Skeletal muscle satellite cell (primary cell): ENCODE results near the gene ZCCHC17.

Experiments used
- H3K27me3 ChIP-seq: 2 replicates; pipeline ENCODE4 v1.7.0; 2013; ENCODE audit warnings: low read length; ENCODE audit not compliant: control insufficient read depth, insufficient read depth
- H3K36me3 ChIP-seq: 2 replicates; pipeline ENCODE4 v1.7.0; 2013; ENCODE audit warnings: mild to moderate bottlenecking, control low read depth, low read length; ENCODE audit not compliant: insufficient read depth
- H3K4me1 ChIP-seq: 2 replicates; pipeline ENCODE4 v1.7.0; 2013; ENCODE audit warnings: low read length; ENCODE audit not compliant: control insufficient read depth, insufficient read depth
- H3K4me2 ChIP-seq: 2 replicates; pipeline ENCODE4 v1.7.0; 2013; ENCODE audit warnings: mild to moderate bottlenecking, low read length
- H3K4me3 ChIP-seq: 2 replicates; pipeline ENCODE4 v1.7.0; 2013; ENCODE audit warnings: low read length
- H3K9ac ChIP-seq: 2 replicates; pipeline ENCODE4 v1.7.0; 2013; ENCODE audit warnings: mild to moderate bottlenecking, low read depth, low read length, moderate library complexity
- H3K9me3 ChIP-seq: replicated peaks from 2 replicates; pipeline ENCODE4 v1.7.0; 2013; ENCODE audit warnings: mild to moderate bottlenecking, control low read depth, low read length

The ZCCHC17 gene

DNA sequence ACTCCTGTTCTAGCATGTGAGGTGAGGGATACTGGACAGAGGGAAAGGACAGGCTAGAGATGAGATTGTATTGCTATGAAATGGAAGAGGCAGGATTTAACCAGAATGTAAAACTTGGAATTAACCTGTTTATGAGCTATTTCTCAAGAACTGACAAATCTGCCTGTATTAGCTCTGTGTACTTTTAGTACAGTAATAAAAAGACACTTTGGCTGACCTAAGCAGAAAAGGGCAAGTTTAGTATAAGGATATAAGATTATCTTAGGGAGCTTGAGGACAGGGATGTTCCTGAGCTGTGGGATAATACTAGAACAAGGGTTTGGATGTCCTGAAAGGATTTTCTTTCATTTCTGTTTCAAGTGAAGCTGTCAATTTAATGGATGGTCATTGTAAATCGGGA lies 11.2 kb downstream of the ZCCHC17 start:
- Histone ChIP-seq H3K27me3 (no peaks in the 10 kb centered on the region), H3K36me3 (peaks cover 31% of the 10 kb centered on the region), H3K4me3 (no peak overlapping the region), H3K4me1 (peaks cover 10% of the 10 kb centered on the region), H3K9ac (no peak overlapping the region), H3K4me2 (no peak overlapping the region), H3K9me3 (no peaks in the 10 kb centered on the region)

DNA sequence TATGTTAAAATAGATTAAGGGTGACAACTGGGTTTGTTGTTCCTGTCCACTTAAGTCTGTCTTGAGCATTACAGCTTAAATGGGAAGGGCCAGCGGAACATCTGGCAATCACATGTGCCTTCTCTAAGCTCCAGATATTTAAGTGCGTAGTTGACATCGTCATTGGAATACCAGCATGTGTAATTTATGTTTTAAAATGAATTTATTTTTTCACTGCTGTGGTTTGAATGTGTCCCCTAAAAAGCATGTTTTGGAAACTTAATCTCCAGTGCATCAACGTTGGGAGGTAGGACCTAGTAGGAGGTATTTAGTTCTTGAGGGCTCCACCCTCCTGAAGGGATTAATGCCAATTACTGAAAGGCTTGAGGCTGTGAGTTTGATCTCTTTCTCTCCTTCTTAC lies 13.4 kb downstream of the ZCCHC17 start:
- Histone ChIP-seq H3K9ac (no peak overlapping the region), H3K36me3 (peaks cover 43% of the 10 kb centered on the region), H3K27me3 (no peaks in the 10 kb centered on the region), H3K4me3 (no peak overlapping the region), H3K4me1 (peaks cover 10% of the 10 kb centered on the region), H3K4me2 (no peak overlapping the region), H3K9me3 (no peaks in the 10 kb centered on the region)

DNA sequence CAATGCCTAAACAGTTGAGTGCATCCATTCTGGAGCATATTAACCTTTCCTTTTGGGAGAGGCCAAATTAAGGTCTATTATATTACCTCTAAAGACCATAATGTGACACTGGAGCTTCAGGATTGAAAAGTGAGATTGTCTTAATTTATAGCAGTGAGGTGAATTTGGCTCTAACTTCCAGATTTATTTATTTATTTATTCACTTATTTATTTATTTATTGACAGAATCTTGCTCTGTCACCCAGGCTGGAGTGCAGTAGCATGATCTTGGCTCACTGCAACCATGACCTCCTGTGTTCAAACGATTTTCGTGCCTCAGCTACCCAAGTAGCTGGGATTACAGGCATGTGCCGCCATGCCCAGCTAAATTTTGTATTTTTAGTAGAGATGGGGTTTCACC lies 19.1 kb downstream of the ZCCHC17 start:
- no peaks in the 10 kb centered on the region for H3K27me3 ChIP-seq
- no peak overlapping the region for H3K4me2 ChIP-seq
- peaks cover 70% of the 10 kb centered on the region for H3K36me3 ChIP-seq
- no peaks in the 10 kb centered on the region for H3K9me3 ChIP-seq
- no peak overlapping the region for H3K4me3 ChIP-seq
- H3K9ac ChIP-seq: no peak overlapping the region
- H3K4me1 ChIP-seq: no peaks in the 10 kb centered on the region

DNA sequence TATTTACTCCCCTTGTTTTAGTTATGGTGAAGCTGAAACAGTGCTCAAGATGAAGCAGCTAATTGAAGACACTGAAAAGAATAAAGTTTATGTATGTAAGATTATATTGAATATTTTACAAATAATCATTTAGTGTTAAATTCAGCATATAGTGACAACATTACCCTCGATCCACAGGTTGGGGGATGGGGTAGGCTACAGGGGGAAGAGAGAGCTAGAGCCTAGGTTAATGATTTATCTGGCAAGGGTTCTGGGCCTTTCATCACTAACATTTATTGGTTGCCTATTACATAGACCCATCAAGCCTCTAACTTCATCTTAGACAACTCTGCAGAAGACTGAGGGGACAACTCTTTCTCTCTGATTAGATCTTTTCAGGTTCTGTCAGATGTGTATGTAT lies 21.3 kb downstream of the ZCCHC17 start:
- no peak overlapping the region for H3K4me2 ChIP-seq
- no peaks in the 10 kb centered on the region for H3K4me1 ChIP-seq
- no peaks in the 10 kb centered on the region for H3K9me3 ChIP-seq
- H3K4me3 ChIP-seq: no peak overlapping the region
- no peaks in the 10 kb centered on the region for H3K27me3 ChIP-seq
- no peak overlapping the region for H3K9ac ChIP-seq
- peaks cover 57% of the 10 kb centered on the region for H3K36me3 ChIP-seq

DNA sequence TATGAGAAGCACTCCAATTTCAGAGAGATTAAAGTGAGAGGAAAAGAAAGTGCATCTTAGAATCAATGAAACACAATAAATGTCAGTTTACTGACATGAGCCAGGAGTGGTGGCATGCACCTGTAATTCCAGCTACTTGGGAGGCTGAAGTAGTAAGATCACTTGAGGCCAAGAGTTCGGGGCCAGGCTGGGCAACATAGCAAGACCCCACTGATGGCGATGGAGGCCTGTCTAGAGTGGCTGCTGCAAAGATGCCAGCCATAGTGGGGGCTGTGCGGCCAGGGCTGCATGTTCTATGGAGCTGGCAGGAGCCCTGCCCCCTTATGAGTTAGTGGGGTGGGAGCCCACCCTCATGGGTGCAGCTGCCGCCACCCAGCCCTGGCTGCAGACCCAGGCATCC lies 27.3 kb downstream of the ZCCHC17 start:
- no peaks in the 10 kb centered on the region for H3K27me3 ChIP-seq
- H3K4me1 ChIP-seq: no peaks in the 10 kb centered on the region
- no peak overlapping the region for H3K4me3 ChIP-seq
- H3K4me2 ChIP-seq: no peak overlapping the region
- H3K9ac ChIP-seq: no peak overlapping the region
- H3K9me3 ChIP-seq: no peaks in the 10 kb centered on the region
- peaks cover 18% of the 10 kb centered on the region for H3K36me3 ChIP-seq

DNA sequence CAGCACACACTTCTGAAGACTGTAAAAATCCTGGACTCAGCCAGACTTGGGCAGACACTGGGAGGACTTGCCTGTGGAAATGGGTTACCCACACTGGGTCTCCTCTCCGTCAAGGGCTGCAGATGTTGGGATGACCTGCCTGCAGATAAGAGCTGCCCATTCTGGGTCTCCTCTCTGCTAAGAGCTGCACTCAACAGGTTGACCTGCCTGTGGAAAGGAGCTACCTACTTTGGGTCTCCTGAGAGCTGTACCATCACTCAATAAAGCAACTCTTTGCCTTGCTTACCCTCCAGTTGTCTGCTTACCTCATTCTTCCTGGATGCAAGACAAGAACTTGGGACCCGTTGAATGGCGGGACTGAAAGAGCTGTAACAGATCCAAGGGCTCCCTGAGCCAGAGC lies 28.2 kb downstream of the ZCCHC17 start:
- Histone ChIP-seq H3K4me1 (no peaks in the 10 kb centered on the region), H3K9me3 (no peaks in the 10 kb centered on the region), H3K36me3 (peaks cover 14% of the 10 kb centered on the region), H3K4me3 (no peak overlapping the region), H3K27me3 (no peaks in the 10 kb centered on the region), H3K9ac (no peak overlapping the region), H3K4me2 (no peak overlapping the region)

DNA sequence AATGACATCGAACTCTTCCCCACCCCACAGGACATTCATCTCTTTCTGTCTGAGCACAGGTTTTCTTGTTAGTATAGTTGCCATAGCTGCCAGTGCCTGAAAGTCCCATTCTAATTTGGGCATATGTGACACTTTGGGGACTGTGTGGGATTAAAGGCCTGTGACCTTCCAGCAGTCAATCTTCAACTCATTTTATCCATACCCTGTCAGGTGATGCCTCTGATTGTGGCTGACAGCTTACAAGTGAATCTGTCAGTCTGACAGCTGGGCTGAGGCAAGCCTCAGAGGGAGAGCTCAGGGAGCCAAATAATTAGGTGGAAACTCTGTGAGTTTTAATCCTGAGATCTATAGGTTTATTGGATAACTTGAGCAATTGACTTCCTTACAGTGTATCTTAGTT lies 29.6 kb downstream of the ZCCHC17 start:
- H3K9ac ChIP-seq: no peak overlapping the region
- H3K27me3 ChIP-seq: no peaks in the 10 kb centered on the region
- H3K4me3 ChIP-seq: no peak overlapping the region
- H3K4me1 ChIP-seq: no peaks in the 10 kb centered on the region
- peaks cover 3% of the 10 kb centered on the region for H3K36me3 ChIP-seq
- H3K4me2 ChIP-seq: no peak overlapping the region
- H3K9me3 ChIP-seq: no peaks in the 10 kb centered on the region

DNA sequence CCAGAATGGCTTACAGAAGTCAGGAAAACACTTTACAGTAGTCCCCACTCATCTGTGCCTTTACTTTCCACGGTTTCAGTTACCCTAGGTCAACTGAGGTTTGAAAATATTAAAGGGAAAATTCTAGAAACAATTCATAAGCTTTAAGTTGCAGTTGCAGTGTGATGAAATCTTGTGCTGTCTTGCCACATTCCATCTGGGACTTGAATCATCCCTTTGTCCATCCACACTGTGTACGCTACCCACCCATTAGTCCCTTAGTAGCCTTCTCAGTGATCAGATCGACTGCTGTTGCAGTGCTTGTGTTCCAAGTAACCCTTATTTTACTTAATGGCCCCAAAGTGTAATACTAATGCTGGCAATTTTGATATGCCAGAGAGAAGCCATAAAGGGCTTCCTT lies 30.5 kb downstream of the ZCCHC17 start:
- Histone ChIP-seq H3K9ac (no peak overlapping the region), H3K9me3 (no peaks in the 10 kb centered on the region), H3K27me3 (no peaks in the 10 kb centered on the region), H3K4me2 (no peak overlapping the region), H3K36me3 (peaks cover 3% of the 10 kb centered on the region), H3K4me1 (no peaks in the 10 kb centered on the region), H3K4me3 (no peak overlapping the region)

DNA sequence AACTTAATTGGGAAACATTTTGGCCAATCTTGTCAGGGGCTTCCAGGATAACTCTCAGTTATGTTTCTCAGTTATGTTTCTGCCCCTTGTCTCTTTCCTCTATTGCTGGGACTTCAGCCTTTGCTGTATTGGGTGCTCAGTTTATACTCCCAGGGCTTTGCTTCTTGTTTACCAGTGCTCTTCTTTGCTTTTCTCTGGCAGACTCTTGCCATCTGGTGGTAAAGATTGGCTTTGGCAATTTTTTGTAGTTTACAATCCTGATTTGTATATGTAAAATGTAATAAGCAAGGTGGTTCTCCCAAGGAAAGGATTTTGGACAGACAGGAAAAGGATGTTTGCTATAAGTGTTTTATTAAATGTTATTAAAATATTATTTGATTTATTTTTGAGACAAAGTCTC lies 38.2 kb downstream of the ZCCHC17 start:
- no peak overlapping the region for H3K4me2 ChIP-seq
- no peak overlapping the region for H3K9ac ChIP-seq

DNA sequence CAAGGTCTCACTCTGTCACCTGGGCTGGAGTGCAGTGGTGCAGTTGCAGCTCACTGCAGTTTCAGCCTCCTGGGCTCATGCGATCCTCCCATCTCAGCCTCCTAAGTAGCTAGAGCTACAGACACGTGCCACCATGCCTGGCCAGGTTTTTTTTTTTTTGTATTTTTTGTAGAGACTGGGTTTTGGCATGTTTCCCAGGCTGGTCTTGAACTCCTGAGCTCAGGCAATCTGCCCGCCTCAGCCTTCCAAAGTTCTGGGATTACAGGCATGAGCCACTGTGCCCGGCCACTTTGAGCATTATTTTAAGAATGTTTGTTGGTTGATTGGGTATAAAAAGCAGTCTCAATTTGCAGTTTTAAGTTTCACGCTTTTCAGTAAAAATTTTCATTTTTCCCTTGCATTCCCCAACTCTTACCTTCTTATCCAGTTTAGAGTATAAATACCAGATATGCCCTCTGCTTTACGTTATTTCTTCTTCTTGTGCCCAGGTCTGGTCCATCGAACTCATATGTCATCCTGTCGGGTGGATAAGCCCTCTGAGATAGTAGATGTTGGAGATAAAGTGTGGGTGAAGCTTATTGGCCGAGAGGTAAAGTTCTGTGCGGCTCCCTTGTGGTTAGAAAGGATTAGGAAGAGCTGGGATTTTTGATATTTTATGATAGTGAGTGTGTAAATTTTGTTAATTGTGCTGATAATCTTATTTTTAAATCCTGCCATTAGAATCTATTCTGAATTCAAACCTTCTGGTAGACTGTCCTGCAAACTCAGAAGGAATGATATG lies 40.0 kb downstream of the ZCCHC17 start:
- no peak overlapping the region for H3K4me2 ChIP-seq

More for the DNA sequence above, 38.2 kb downstream of the ZCCHC17 start:
- H3K27me3 ChIP-seq: no peaks in the 10 kb centered on the region
- no peak overlapping the region for H3K4me3 ChIP-seq
- peaks cover 10% of the 10 kb centered on the region for H3K36me3 ChIP-seq
- no peaks in the 10 kb centered on the region for H3K9me3 ChIP-seq
- H3K4me1 ChIP-seq: no peaks in the 10 kb centered on the region

DNA sequence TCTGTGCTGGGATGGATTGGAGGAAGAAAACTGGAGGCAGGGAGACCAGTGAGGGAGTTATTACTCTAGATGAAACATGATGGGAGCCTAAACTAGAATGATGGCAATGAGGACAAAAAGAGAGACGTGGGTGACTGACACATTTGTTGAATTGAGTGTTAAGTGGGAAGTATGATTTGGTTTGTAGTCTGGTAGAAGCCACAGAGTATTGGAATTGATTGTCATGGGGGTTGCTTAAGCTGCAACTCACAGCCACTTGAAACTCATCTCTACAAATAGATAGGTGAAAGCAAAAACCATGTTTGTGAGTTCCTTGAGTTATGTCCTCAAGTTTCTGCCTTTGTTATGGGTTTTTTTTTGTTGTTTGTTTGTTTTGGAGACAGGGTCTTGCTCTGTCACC lies 47.7 kb downstream of the ZCCHC17 start:
- Histone ChIP-seq H3K9me3 (no peaks in the 10 kb centered on the region), H3K9ac (no peak overlapping the region), H3K4me2 (no peak overlapping the region), H3K36me3 (peaks cover 24% of the 10 kb centered on the region), H3K27me3 (no peaks in the 10 kb centered on the region), H3K4me3 (no peak overlapping the region), H3K4me1 (no peaks in the 10 kb centered on the region)

More for the DNA sequence above, 40.0 kb downstream of the ZCCHC17 start:
- Histone ChIP-seq H3K4me1 (no peaks in the 10 kb centered on the region), H3K4me3 (no peak overlapping the region), H3K27me3 (no peaks in the 10 kb centered on the region), H3K9me3 (no peaks in the 10 kb centered on the region), H3K36me3 (peaks cover 14% of the 10 kb centered on the region), H3K9ac (no peak overlapping the region)

DNA sequence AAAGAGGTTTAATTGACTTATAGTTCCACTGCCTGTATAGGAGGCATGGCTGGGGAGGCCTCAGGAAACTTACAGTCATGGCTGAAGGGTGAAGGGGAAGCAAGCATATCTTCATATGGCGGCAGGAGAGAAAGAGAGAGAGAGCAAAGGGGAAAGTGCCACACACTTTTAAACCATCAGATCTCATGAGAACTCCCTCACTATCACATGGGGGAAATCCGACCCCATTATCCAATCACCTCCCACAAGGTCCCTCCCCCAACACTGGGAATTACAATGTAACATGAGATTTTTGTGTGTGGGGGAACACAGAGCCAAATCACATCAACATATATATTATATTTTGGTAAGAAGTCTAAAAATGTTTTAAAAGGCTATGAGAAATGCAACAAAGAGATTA lies 48.8 kb downstream of the ZCCHC17 start:
- no peaks in the 10 kb centered on the region for H3K9me3 ChIP-seq
- no peak overlapping the region for H3K4me3 ChIP-seq
- H3K4me2 ChIP-seq: no peak overlapping the region
- H3K27me3 ChIP-seq: no peaks in the 10 kb centered on the region
- no peaks in the 10 kb centered on the region for H3K4me1 ChIP-seq
- H3K36me3 ChIP-seq: peaks cover 21% of the 10 kb centered on the region
- no peak overlapping the region for H3K9ac ChIP-seq
